Lower leg skin (tissue), 3 donors: ENCODE data around the gene DPYD.

Experiments
- CTCF ChIP-seq, 3 donors: fragments of 450-650 bp; IDR thresholded peaks; one replicate each; pipeline ENCODE4 v1.5.1; 2016; ENCODE audit warnings: antibody characterized with exemption in 3 of 3, mild to moderate bottlenecking in 3 of 3, moderate library complexity in 2 of 3
- POLR2A ChIP-seq, 2 donors: fragments of 450-650 bp; IDR thresholded peaks; one replicate each; pipeline ENCODE4 v1.6.1; 2016 to 2017; ENCODE audit warnings: antibody characterized with exemption in 2 of 2, mild to moderate bottlenecking in 1 of 2, moderate library complexity in 1 of 2

- TF ChIP-seq CTCF (IDR thresholded peaks at IDR 0.05) (no peak), POLR2A (IDR thresholded peaks at IDR 0.05) (no peak)
Measured at GRCh38 chr1:97565886-97566285, 354.9 kb downstream of the DPYD start.
